Uterus (tissue), 4 donors: ENCODE results near the gene PCID2. TPM values are rescaled to one million over a fixed set of nuclear protein-coding genes. Genes with fewer than 3 reads are reported as not detected.
"Not testable (repeated sequence)": the region's sequence is repeated elsewhere in the genome, so short reads cannot be mapped to it uniquely, and the experiment has no call there.

Experiments used
- DNase-seq, 2 donors: peaks; one replicate each; pipeline ENCODE4 v3.0.0-alpha.2; 2019 to 2020
- H3K27ac ChIP-seq, 2 donors: fragments of 200-600 bp; sonication (generic); 1 replicate in 1 of 2; 2 replicates in 1 of 2; pipeline ENCODE4 v1.5.1; 2016 to 2018
- H3K27me3 ChIP-seq, 2 donors: fragments of 200-600 bp; sonication (generic); one replicate each; pipeline ENCODE4 v1.5.1; 2018 to 2019; ENCODE audit warnings: control low read depth in 1 of 2
- H3K36me3 ChIP-seq, 2 donors: fragments of 200-600 bp; sonication (generic); one replicate each; pipeline ENCODE4 v1.5.1; 2019; ENCODE audit warnings: control low read depth in 1 of 2
- H3K4me1 ChIP-seq, 2 donors: fragments of 200-600 bp; sonication (generic); one replicate each; pipeline ENCODE4 v1.5.1; 2018 to 2019; ENCODE audit warnings: control low read depth in 1 of 2
- H3K4me3 ChIP-seq, 2 donors: fragments of 200-600 bp; sonication (generic); 1 replicate in 1 of 2; 2 replicates in 1 of 2; pipeline ENCODE4 v1.5.1; 2018 to 2019; ENCODE audit warnings: mild to moderate bottlenecking in 1 of 2
- H3K9me3 ChIP-seq, 2 donors: fragments of 200-600 bp; sonication (generic); one replicate each; pipeline ENCODE4 v1.5.1; 2019; ENCODE audit warnings: control low read depth in 1 of 2
- CTCF ChIP-seq, 4 experiments: fragments of 200-600 bp in 2 of 4; fragments of 450-650 bp in 2 of 4; sonication (generic) in 2 of 4; IDR thresholded peaks; one replicate each; pipeline ENCODE4 v1.5.1; 2016 to 2019; ENCODE audit warnings: antibody characterized with exemption in 4 of 4, mild to moderate bottlenecking in 2 of 4, moderate library complexity in 1 of 4
- POLR2A ChIP-seq, 2 donors: fragments of 450-650 bp; IDR thresholded peaks; one replicate each; pipeline ENCODE4 v1.6.1; 2016; ENCODE audit warnings: antibody characterized with exemption in 2 of 2, mild to moderate bottlenecking in 1 of 2, moderate library complexity in 1 of 2
- intact Hi-C: fragments of 100-400 bp; cut with DNase I; formaldehyde crosslinking; loops from one replicate; pipeline ENCODE4 v1.15.1; 2023; ENCODE audit warnings: low total_unique reads
- total RNA-seq, 4 donors: library from RNA; depleted of rRNA in 3 of 4; stranded (reverse); fragments of >200 nt in 3 of 4; gene quantifications; one replicate each; pipeline versions ENCODE4 v1.1.0 to v1.2.4, GENCODE V29; 2014 to 2023
- donor health status: DM: yes; HTN: yes; CAD: no.

PCID2 gene
- total RNA-seq, 4 donors from 2014 or later, result 35.9 to 75.6 (median 70.7) TPM

DNA sequence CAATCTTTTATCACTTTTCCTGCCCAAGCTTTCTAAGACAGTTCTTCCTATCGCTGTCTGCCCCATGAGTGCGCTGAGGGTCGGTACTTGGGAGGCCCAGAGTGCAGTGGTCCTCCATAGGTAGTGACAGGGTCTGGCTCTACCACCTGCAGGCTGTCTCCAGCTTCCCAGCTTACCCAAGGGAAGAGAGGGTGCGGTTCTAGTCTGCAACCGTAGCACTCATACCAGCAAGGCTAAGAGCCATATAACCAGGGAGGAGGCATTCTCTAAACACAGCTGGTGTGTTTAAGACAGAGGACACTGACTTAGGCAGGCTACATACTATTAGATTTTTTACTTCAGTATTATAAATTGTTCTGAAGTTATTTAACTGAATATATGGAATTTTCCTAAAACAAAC, 41.8 kb downstream of the PCID2 start:
- TF ChIP-seq CTCF (IDR thresholded peaks at IDR 0.05) (no peak), POLR2A (IDR thresholded peaks at IDR 0.05) (no peak)
- Histone ChIP-seq H3K27me3 (no peaks in the 10 kb centered on the region), H3K36me3 (no peaks in the 10 kb centered on the region), H3K4me1 (no peaks in the 10 kb centered on the region), H3K9me3 (no peaks in the 10 kb centered on the region), H3K27ac (no peak overlapping the region), H3K4me3 (no peak overlapping the region)
- intact Hi-C loops, result no loop called here
- no peak for DNase-seq

GRCh38 chr13:113166266-113166665, 42.2 kb downstream of the PCID2 start:
- no peak for DNase-seq
- intact Hi-C loops, result no loop called here
- TF ChIP-seq POLR2A (IDR thresholded peaks at IDR 0.05), result no peak
- no peak for TF ChIP-seq CTCF (IDR thresholded peaks at IDR 0.05)
- Histone ChIP-seq H3K4me3 (no peak overlapping the region), H3K27ac (no peak overlapping the region), H3K27me3 (no peaks in the 10 kb centered on the region), H3K9me3 (no peaks in the 10 kb centered on the region), H3K36me3 (no peaks in the 10 kb centered on the region), H3K4me1 (no peaks in the 10 kb centered on the region)

DNA sequence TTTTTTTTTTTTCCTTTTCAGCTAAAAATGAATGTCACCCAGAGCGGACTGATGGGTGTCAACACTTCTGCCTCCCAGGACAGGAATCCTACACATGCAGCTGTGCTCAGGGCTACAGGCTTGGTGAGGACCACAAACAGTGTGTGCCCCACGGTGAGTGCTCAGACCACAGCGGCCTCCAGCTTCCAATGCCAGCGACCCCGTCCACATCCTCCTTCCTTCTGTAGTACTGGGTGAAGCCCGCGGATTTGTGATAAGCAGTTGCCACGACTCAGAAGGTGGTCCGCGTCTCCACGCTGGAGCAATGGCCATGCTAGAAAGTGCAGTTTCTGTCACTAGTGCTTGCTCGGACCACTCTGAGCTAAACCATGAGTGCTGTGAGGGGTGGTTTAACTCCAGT, 44.0 kb downstream of the PCID2 start:
- intact Hi-C loops, result no loop called here
- Histone ChIP-seq H3K36me3 (no peaks in the 10 kb centered on the region), H3K9me3 (no peaks in the 10 kb centered on the region), H3K4me3 (no peak overlapping the region), H3K27ac (no peak overlapping the region), H3K27me3 (no peaks in the 10 kb centered on the region), H3K4me1 (no peaks in the 10 kb centered on the region)
- TF ChIP-seq CTCF (IDR thresholded peaks at IDR 0.05) (no peak), POLR2A (IDR thresholded peaks at IDR 0.05) (no peak)
- no peak for DNase-seq

- H3K27ac ChIP-seq, result no peak overlapping the region
- H3K9me3 ChIP-seq, result no peaks in the 10 kb centered on the region
- DNase-seq, result no peak
- no peaks in the 10 kb centered on the region for H3K36me3 ChIP-seq
- H3K27me3 ChIP-seq, result no peaks in the 10 kb centered on the region
- H3K4me3 ChIP-seq, result no peak overlapping the region
- no peaks in the 10 kb centered on the region for H3K4me1 ChIP-seq
- TF ChIP-seq POLR2A (IDR thresholded peaks at IDR 0.05), result no peak
- TF ChIP-seq CTCF (IDR thresholded peaks at IDR 0.05), result no peak
- intact Hi-C loops, result no loop called here
These were observed 45.4 kb downstream of the PCID2 start for GRCh38 chr13:113162783-113163685.

GRCh38 chr13:113161975-113162374, 46.5 kb downstream of the PCID2 start:
- H3K4me3 ChIP-seq, DNase-seq, H3K27me3 ChIP-seq, H3K9me3 ChIP-seq, H3K27ac ChIP-seq, H3K4me1 ChIP-seq, intact Hi-C loops, H3K36me3 ChIP-seq: not testable (repeated sequence)
